HG03135 (cell line): ENCODE measurements around the gene HPCAL4.

Experiments
- ATAC-seq: cut with Tn5 transposase; IDR thresholded peaks from one replicate; pipeline ENCODE4 v1.9.1; 2021; ENCODE audit warnings: mild to moderate bottlenecking, moderate library complexity; ENCODE audit not compliant: unreplicated experiment

HPCAL4 gene

DNA sequence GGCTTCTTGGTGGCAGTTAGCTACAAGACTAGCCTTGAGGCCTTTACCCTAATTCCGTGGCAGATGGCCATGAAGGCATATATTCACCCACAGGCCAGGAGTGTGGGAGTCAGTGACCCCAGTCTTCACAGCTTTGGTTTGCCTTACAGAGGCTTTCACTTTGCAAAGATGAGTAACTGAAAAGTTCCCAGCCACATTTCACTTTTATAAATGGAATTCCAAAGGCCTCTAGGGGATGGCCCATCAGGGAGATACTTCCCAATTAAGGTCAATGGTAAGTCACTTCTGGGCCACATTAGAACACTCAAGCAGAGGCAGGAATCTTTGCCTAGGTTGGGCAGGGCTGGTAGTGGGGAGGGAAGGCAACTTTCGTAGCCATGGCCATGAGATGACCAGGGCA, 38.7 kb downstream of the HPCAL4 start:
- ATAC-seq: no peak

DNA sequence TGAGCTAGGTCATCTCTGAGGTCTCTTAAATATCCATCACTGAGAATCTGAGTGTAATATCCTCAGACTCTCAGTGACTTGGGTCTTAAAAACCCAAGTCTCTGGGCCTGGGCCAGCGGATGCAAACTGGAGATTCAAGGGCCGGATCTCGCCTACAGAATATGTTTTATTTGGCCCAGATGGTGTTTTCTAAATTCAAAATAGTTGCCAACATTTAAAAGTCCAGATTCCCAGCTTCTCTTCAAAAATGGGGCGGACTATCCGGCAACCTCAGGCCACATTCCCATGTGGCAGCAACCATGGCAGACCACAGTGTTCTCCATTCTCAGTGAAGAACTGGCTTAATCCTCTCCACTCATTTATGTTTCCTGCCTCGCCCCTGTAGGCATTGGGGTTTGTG, 39.1 kb downstream of the HPCAL4 start:
- ATAC-seq: no peak

DNA sequence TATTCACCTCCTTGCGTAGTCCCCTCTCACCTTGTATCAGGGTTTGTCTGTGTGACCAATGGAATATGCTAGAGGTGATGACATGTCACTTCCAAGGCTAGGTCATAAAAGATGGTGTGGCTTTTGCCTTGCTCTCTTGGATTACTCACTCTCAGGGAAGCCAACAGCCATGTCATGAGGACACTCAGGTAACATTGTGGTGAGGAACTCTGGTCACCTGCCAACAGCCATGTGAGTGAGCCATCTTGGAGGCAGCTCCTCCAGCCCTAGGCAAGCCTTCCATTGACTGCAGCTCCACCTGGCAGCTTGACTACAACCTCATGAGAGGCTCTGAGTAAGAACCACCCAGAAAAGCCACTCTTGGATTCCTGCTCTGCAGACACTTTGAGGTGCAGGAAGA, 40.8 kb downstream of the HPCAL4 start:
- ATAC-seq: no peak

DNA sequence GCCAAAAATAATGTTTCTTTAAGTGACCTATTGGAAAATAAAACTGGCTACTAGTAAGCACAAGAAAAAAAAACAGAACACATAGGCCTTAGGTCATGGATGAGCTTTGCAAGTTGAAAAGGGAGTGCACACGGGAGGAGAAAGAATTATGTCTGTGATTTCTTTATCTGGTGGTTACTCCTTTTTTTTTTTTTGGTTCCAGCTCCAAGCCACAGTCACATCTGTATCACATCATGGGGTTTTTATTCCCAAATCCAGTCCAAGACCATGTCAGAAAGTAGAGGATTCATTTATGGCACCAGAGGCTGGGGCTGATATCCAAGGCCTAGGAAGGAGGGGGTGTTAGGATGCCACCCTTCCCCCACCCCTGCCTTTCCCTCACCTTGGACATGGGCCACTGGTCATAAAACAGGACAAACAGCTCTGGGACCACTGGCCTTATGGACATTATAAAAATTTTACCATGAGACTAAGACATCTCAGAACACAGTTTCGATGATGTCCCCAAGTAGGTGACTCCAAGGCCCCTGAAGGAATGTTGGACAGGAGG, 41.5 kb downstream of the HPCAL4 start:
- ATAC-seq: no peak

DNA sequence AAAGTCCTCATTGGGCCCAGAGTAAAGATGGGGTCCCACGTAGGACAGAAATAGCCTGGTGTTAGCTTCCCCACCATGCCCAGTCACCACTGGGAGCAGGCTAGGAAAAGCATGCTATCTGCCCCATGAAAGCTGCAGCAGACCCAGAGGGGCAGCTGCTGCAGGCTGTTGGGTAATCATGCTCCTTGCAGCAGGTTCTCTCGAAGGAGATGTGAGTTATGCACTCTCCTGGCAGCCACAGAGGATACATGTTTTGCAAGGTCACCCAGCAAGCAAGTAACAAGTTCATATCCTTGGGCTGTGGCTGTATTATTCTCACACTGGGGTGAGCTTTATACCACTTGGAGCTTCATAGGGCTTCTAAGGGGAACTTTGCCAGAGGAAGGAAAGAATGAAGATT, 42.7 kb downstream of the HPCAL4 start:
- no peak for ATAC-seq

DNA sequence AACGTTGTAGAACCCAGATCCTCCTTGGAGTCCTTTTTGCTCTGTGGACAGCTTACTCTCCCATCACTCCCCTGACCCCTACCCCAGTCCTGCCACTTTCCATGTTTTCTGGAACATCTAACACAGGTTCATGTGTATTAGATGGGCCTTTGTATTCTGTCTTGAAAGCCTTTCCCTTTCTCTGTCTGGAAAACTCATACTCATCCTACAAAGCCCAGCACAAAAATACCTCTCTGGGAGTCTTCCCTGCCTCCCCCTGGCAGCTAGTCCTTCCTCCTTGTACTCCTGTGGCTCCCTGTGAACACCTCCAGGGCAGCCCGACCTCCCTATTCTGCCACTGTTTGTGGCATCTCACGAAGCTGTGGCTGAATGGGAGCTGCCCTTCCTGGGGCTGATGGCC, 44.0 kb downstream of the HPCAL4 start:
- no peak for ATAC-seq

DNA sequence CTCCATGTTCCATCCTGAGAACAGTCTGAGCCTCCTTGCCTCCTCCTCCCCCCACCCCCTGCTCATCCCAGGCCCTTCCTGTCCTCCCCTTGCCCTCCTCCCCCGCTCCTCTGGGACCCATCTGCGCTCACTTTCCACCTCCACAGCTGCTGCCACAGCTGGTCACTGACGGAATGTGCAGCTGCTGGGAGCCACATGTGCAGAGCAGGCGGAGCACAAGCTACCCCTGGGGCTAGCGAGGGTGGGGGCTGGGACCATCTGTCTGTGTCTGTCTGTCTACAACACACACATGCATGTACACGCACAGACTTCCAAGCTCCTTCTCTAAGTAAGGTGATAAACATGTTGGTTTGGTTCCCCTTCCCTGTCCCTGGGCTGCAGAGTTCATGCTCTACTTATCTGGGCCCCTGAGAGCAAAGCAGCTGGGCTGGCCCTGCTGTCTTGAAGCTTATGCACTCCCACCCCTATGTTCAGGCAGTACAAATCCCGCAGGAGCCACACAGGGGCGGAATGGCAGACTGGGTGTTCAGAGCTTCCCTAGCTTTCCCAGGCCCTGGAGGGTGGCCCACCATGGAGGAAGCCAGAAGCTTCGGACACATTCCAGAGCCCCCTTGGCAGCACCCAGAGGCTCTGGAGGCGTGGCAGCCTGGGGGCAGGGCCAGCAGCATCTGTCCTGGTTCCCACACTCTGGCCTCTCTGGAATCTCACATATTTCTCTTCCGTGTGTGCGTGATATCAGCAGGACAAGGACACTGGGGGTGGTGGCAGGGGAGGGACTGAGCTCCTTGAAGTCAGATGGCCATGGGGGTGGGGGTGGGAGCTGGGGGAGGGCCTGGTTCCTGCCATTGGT, 44.8 kb downstream of the HPCAL4 start:
- no peak for ATAC-seq

DNA sequence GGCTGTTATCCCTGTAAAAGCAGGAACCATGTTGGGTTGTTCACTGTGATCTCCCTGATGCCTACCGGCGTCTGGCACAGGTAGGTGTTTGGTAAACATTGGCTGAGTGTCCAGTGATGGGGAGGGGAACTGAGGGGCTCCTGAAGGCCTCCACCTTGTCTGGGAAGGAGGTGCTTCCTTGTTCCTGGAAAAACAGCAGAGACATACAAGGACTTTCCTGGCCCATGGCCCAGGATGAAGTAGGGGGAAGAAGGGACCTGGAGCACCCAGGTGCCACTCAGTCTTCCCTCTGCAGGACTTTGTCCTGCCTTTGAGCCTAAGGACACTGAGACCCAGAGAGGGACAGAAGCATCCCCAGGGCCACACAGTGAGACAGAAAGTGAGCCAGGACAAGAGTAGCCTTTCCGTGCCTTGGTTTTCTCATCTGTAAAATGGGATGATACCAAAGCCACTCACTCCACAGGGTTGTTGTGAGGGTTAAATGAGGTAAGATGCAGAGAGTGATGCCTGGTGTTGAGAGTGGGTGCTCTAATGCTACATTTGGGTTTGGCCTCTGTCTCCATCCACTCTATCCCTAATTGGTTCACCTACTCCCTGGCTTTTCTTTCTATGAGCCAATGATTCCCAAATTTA, 45.7 kb downstream of the HPCAL4 start:
- ATAC-seq: no peak

DNA sequence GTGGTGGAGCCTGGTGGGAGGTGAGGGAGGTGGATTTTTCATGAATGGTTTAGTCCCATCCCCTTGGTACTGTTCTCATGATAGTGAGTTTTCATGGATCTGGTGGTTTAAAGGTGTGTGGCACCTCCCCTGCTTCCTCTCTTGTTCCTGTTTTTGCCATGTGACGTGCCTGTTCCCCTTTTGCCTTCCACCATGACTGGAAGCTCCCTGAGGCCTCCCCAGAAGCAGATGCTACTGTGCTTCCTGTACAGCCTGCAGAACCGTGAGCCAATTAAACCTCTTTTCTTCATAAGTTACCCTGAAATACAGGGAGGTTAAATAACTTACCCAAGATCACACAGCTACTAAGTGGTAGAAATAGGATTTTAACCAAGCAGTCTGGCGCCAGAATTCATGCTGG, 47.5 kb downstream of the HPCAL4 start:
- no peak for ATAC-seq

DNA sequence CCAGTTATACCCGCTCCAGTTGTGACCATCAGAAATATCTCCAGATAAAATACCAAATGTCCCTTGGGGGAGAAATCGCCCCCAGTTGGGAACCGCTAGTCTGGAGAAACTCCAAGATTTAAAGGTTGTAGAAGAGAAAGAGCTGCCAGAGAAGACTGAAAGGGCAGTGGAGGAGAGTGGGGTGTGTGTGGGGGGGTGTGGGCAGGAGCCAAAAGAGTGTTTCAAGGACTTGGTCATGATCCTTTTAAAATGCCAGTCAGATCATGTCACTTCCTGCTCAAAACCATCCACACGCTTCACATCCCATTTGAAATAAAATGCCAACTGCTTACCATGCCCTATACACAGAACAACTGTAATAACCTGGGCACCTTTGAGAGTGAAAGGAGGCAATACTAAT, 48.4 kb downstream of the HPCAL4 start:
- ATAC-seq: no peak

DNA sequence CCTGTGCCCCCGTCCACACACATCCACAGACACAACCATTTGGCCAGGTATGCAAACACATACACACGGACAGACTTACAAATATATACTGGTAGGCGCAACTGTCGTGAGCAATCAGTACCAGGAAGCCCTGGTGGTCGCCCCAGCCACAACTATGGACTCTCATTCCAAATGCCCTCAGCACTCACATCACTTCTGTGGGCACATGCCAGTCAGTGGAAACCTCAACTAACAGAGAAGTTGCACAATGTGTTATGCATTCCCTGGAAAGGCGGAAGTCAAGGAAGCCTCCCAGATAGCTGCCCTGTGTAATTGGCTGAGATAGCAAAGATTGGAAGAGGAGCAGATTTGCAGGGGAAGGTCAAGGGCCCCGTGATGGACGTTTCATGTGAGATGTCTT, 50.4 kb downstream of the HPCAL4 start:
- ATAC-seq: no peak

DNA sequence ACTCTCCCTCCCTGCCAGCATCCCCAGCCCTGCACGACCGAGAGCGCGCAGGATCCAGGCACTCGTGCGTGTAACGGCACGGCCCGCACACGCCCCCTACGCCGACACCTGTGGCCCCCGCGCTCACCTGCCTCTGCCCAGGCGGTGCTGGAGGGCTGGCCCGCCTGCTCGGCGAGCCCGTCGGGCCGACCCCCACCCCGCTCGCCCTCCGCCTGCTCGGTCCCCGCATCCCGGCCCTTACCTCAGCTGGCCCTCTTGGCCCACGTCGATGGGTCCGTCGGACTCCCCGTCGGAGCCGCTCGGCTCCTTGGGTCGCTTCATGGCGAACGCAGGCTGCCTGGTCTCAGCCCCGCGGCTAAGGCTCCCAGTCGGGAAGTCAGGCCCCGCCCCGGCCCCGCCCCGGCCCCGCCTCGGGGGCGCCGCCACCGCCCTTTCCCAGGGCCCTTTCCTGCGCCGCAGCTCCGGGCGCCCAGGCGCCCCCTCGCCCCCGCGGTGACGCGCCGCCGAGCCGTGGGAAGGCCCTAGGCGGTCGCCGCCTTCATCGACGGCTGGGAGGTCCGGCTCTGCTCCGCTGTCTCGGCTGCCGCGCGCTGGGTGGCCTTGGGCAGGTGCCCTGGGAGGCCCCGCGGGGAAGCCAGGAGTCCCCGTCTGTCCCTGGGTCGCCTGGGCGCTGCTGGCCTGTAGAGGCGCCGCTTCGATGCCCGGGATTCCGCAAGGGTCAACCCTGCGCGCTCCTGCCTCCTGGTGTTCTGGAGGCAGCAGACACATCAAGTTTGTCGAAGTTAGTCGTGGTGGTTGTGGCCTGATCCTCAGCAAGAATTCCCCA, 51.7 kb downstream of the HPCAL4 start, which contains the start of gene HEYL:
Gene HEYL (minus strand): TSS at position 339 of the 826 bp plus-strand sequence. CDS start 18 bp downstream, at position 321.
- ATAC-seq: no peak

DNA sequence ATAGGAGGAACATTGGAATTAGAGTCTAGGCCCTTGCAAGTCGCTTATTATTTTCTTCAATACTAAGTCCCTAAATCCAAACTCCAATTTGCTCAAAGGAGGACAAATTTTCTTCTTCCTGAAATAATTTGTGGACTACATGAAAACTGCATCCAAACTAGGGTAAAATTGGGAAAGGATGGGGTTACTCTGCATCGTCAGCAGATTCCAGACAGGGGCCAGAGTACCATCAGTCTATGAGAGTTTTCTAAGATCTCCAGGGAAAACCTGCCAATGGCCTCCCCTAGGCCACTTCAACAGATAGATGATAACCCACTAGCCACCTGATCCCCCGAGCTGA, 52.3 kb downstream of the HPCAL4 start:
- ATAC-seq: no peak

DNA sequence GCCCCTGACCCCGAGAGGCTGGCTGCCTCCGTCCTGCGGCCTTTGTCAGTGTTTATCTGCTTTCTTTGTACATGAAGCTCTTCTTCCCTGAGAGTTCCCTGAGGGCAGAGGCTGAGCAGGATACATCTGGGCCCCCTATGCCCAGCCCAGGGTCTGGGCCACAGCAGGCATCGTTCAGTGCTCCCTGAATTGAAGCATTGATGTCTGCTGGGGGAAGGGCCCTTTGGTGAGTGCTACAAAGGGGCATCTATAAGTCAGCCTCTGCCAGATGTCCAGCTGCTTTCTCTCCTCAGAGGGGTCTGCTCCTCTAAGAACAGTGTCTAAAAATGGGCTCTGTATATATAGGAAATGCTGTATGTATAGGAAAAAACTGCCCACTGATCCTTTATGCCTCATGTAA, 53.9 kb downstream of the HPCAL4 start:
- no peak for ATAC-seq

DNA sequence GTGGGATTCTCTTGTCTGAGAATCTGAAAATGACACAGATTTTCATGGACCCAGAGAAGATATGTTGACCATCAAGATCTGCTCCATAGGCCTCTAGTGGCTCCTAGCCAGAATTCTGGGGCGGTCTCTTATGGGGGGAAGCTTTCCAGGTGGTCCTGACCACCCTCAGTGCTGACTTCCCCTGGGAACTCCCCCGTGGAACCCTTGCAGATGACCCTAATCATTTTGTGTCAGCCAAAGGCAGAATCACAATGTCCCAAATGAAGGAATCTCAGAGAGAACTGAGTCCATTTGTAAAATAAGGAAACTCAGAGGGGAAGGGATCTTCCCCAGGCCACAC, 55.4 kb downstream of the HPCAL4 start:
- ATAC-seq: no peak

DNA sequence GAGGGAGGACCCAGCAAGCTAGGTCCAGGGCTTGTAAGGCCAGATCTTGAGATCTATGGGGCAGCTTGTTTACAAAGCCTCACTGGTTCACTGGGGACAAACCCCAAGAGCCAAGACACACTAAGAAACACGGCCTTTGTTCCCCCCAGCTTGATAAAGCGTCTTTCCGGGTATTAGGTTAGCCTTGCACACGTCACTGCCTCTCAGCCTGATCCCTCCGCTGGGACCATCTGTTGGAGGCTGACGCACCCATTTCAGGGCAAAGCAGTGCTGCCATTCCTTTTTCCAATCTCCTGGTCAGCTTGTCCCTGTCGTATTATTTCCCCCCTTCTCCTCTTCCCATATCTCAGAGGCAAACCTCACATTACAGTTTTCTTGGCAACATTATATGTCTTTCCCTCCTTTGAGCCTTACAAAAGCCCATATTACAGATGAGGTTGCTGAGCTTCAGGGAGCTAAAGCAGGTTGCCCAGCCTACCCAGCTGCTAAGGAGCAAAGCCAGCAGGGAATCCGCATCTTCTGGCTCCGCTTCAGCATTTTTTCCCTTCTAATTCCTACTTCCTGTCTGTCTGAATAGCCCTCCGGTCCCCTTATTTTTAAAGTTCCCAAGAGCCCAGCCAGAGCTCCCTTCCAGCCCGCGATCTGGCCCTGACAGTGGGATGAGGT, 55.9 kb downstream of the HPCAL4 start:
- no peak for ATAC-seq

DNA sequence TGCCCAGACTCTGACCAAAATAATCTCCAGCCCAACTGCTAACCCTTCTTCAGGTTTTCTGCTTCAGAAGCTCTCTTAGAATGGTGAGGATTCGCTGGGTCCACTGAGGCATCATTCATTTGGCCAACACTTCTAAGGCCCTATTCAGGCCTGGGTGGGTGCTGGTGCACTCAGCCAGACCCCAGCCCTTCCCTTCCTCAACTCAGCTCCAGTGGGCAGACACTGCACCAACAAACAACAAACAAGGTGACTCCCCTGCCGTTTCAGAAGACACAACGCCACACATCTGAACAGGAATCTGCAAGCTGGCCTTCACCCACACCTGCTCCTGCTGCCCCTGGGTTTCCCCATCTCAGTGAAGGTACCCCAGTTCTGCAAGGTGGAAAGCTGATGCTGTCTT, 57.8 kb downstream of the HPCAL4 start:
- no peak for ATAC-seq

DNA sequence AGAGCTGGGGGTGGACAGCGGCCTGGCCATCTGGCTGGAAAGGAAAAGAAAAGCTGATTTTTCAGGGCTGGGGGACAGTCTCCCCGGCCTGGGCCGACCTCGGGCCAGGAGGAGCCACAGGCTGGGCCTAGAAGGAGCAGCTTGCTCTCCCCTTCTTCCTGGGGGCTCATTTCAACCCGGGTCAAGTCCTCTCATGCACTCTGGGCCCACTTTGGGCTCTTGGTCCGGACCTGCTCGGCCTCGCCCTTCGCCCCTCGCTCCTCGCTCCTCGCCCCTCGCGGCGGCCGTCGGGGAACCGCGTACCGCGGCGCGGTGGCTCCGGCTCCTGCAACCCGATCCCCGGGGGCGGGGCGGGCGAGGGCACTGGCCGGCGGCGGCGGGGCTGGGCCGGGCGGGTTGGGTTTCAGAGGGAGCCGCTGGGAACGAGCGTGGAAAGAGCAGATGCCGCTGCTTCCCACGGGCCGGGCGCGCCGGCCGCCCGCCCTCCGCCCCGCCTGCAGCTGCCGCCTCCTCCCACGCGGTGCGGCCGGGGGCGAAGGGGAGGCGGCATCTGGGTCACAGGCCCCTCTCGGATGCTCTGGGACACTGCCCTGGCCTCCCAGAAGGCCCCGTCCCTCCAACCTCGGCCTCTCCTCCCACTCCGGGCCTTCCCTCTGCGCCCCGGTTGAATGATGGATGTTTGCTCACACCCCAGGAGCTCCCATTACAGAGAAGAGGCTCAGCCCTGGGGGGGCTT, 58.4 kb downstream of the HPCAL4 start:
- ATAC-seq: no peak

DNA sequence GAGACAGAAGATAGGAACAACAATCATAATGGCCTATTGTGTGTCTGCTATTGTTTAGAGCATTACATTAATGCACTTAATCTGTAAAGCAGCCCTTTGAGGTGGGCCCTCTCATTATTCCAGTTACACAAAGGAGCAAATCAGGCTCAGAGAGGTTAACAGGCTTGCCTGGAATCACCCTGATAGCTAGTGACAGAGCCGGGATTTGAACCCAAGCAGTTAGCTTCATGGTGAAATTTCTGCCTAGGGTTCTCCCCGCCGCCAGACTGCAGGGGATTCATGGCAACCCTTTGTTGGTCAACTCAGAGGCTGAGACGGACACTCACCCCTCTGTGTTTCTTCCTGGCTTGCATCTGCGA, 58.9 kb downstream of the HPCAL4 start:
- no peak for ATAC-seq
